HG03045 (cell line): ENCODE data around the gene MPC1L.

Experiments used
- ATAC-seq: cut with Tn5 transposase; IDR thresholded peaks from one replicate; pipeline ENCODE4 v1.9.1; 2021; ENCODE audit warnings: mild to moderate bottlenecking, moderate library complexity; ENCODE audit not compliant: unreplicated experiment

MPC1L gene

GRCh38 chrX:40625294-40625693, 2.1 kb downstream of the MPC1L start:
- no peak for ATAC-seq

- no peak for ATAC-seq
These were observed 5.3 kb downstream of the MPC1L start for GRCh38 chrX:40628506-40628905.

DNA sequence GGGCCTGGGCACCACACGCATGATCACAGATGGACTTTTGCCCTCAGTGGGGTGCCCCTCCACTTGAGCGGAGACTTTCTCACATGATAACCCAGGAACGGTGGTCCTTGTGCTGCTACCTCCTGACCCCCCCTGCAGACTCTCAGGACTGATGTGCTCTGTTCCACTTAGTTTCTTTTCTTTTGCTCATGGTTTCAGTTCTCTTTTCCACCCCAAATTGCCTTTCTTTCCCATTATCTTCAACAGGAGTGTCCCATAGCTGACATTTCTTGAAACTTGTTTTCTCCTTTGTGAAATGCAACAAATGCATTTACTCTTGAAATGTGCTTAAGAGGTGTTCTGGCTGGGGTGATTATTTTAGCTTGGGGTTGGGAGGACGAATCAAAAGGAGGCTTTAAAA, 9.0 kb downstream of the MPC1L start:
- ATAC-seq, result no peak

DNA sequence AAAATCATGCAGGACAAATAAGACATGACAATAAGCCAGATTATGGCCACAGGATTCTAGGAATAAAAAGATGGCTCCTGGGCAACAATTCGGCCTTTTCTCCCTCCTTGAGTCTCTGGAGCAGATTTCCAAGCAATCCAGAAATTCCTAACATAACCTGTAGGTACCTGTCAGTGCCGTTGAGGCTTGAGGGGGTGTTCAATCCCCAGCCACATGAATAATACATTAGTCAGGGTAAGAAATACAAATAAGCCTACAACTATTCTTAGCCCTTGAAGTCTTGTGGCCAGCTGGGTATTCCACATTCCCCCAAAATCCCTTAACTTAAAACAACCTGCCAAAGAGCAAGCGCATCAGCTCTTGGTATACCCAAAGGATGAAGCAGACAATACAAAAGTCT, 14.5 kb downstream of the MPC1L start:
- ATAC-seq, result no peak

GRCh38 chrX:40644176-40644575, 20.9 kb downstream of the MPC1L start:
- no peak for ATAC-seq

GRCh38 chrX:40644821-40645358, 21.7 kb downstream of the MPC1L start:
- no peak for ATAC-seq

DNA sequence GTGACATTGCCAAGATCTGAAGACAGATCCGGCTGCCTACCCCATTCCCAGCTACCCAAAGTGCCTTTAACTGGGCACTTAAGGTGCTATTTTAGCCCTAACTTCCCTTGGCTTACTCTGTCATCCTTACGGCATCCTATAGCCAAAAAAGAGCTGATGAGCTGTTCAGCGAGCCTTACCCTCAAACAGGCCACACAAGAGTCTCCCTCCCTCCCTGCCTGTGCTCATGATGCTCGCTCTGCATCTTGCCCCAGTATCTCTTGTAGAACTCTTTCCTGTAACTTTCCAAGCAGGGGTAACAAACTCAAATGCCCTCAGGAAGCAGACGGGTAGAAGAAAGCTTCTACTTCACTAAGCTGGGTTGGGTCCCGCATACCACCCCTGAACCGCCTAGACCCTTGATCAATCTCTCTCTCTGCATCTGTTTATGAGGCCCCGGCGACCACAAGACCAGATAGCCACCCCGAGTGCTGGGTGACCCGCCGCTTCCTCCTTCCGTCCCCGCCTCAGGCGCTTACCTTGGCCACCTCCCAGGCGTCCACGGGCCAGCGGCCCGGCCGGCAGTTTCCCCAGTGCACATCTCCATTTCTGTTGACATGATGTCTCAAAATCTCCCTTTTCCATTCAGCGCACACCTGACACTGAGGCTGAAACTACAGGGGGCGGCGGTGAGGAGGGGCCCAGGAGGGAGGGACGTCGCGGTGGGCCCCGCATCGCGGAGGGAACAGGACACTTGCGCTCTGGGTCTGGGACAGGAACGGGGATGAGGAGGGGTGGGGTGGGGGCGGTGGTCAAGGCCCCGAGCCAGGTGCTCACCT, 23.5 kb downstream of the MPC1L start:
- peak; percentile 19 for ATAC-seq

DNA sequence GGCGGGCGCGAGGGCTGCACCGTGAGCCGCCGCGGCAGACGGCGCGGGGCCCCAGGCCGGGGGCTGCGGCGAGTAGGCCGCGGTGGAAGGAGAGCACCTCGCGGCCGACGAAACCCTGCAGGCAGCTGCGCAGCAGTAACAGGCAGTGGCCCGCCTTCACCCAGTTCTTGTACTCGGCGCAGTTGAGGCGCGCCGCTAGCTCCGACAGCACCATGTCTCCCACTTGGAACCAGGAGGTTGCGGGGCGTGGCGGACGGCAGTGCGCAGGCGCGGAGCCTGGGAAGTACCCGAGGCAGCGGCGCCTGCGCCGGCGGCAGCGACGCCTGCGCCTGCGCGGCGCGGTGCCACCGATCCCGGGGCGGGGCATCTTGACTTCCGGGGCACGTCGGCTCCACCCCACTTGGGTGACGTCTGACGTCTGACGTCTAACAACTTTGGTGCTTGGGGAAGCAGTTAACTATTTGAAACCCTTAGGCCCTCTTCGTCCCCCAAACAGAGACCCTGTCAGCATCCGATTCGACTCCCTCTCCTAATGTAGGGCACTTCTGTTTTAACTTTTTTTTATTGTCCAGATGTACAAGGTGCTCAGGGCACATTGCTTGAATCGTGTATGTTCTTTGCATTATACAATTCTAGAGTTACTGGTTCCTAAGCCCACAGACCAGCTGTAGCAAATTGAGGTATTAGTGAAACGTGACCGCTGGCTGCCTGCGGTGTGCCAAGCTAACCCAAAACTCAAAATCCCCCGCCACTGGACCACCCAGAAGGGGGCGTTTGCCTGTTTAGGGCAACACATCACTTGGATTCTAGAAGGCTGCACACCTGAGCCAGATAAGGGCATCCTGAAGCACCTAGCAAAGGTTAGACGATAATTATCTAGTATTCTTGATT, 24.3 kb downstream of the MPC1L start, which contains the start of gene CXorf38:
CXorf38 (minus strand) TSS at position 255 of the 891 bp plus-strand sequence; CDS start at position 214, 41 bp downstream.
- peak; percentile 67 for ATAC-seq

GRCh38 chrX:40651620-40652223, 28.5 kb downstream of the MPC1L start:
- ATAC-seq, result no peak

- no peak for ATAC-seq
These were observed 29.4 kb downstream of the MPC1L start for GRCh38 chrX:40652664-40653063.

DNA sequence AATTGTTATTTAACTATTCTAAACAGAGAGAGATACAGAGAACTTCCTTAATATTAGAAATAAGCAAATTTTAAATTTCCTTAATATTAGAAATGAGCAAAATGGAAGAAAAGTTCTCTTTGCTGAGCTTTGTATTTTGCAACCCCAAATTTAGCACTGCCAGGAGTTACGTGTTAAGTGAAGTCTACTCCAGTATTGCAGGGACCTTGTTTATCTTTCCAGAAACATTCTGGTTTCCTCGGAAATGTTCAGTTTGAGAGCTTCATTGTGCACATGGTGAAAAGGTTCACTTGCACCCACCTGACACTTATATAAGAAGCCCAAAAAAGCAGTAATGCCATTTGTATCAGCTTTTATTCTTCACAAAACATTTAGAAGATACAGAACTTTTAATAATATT, 30.3 kb downstream of the MPC1L start:
- no peak for ATAC-seq

- ATAC-seq, result no peak
These were observed 37.2 kb downstream of the MPC1L start for GRCh38 chrX:40660381-40660780.

- no peak for ATAC-seq
These were observed 38.3 kb downstream of the MPC1L start for GRCh38 chrX:40661489-40661888.

DNA sequence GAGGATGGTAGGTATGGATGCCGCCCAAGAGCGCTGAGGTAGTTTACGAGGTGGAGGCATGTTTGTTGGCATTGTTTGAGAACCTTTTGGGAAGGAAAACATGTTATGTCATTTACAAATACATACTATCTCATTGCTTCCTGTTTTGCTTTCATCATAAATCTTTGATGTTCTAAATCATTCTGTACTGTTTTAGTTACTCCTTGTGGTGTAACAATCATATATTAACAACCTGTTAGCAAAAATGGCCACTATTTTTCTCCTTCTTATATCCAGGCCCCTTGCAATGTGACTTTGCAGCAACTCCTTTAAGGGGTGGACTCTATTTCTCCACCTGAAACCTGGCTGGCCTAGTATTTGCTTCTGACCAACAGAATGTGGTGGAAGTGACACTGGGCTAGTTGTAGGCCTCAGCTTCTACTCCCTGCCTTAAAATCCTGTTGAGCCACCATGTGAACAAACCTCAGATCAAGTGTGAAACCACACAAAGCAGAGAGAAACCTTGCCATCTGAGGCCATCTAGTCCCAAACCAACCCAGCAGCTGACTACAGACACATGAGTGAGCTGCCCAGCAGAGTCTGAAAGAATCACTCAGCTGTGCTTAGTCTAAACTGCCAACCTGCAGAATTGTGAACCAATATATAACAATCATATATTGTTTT, 40.0 kb downstream of the MPC1L start:
- no peak for ATAC-seq

DNA sequence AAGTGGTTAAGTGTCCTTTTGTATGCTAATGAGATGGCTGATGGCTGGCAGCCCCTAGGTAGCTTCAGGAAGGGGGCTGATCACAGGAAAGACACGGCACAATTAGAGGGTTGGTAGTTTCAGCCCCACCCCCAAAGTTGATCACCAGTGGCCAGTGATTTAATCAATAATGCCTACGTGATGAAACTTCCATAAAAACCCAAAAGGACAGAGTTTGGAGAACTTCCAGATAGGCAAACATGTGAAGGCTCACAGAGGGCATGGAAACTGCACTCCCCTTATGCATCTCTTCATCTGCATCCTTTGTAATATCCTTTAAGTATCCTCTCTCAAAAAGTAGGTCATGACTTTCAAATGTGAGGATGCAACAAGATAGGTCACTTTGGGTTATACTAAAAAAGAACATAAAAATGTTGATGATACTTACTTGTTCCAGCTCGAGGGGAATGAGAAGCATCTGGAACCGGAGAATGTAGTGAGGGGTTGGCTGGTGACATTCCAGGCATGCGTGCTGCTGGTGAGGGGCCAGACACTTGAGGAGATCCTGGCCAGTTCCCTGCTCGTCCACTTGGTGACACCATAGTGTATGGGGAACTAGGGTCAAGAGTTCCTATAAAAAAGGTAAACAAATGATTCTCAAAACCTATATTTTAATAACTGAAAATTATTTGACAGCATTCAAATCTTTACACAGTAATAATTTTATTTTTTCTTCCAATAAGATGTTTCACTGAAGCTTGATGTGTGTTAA, 40.8 kb downstream of the MPC1L start:
- no peak for ATAC-seq

DNA sequence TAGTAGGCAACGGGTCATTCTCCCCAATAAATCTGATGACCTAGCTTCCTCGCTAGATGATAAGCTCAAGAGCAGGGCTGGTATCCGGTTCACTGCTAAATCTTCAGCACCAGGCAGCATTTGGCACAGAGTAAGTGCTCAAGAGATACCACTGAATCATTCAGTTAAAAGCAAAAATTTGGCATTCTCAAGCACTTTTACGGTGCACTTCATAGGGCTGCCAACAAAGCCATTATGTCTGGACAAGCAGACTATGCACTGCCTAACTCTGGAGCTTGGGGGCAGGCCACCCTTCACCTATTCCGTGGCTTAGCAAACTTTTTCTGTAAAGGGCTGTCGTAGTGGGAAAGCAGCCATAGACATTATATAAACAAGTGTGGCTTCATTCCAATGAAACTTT, 47.9 kb downstream of the MPC1L start:
- ATAC-seq, result no peak
